Thymus (tissue), 11 donors: ENCODE data around the gene RMI2. TPM values are rescaled to one million over a fixed set of nuclear protein-coding genes. Genes with fewer than 3 reads are reported as not detected.
"Not testable (repeated sequence)": the region's sequence is repeated elsewhere in the genome, so short reads cannot be mapped to it uniquely, and the experiment has no call there.

Source experiments
- DNase-seq, 9 donors: peaks; one replicate each; pipeline ENCODE4 v3.0.0-alpha.2; 2013; ENCODE audit warnings: low spot score in 9 of 9, low read depth in 6 of 9, missing footprints in 1 of 9
- H3K27ac ChIP-seq, 2 donors: one replicate each; pipeline ENCODE4 v1.5.1; 2013; ENCODE audit warnings: control low read depth in 1 of 2, low read depth in 1 of 2, low read length in 1 of 2, mild to moderate bottlenecking in 1 of 2, moderate library complexity in 1 of 2
- H3K27me3 ChIP-seq, 2 donors: one replicate each; pipeline ENCODE4 v1.5.1; 2013; ENCODE audit warnings: low read length in 1 of 2; ENCODE audit not compliant: control insufficient read depth in 2 of 2, insufficient read depth in 1 of 2
- H3K36me3 ChIP-seq, 2 donors: one replicate each; pipeline ENCODE4 v1.5.1; 2013; ENCODE audit warnings: low read length in 1 of 2, mild to moderate bottlenecking in 1 of 2, moderate library complexity in 1 of 2; ENCODE audit not compliant: control insufficient read depth in 2 of 2, insufficient read depth in 2 of 2
- H3K4me1 ChIP-seq, 2 donors: one replicate each; pipeline ENCODE4 v1.5.1; 2013; ENCODE audit warnings: low read length in 2 of 2; ENCODE audit not compliant: control insufficient read depth in 2 of 2, insufficient read depth in 2 of 2
- H3K4me3 ChIP-seq, 2 donors: one replicate each; pipeline ENCODE4 v1.5.1; 2013; ENCODE audit warnings: low read length in 2 of 2, control low read depth in 1 of 2, mild to moderate bottlenecking in 1 of 2
- H3K9me3 ChIP-seq, 2 donors: one replicate each; pipeline ENCODE4 v1.5.1; 2013; ENCODE audit warnings: low read length in 1 of 2, mild to moderate bottlenecking in 1 of 2; ENCODE audit not compliant: control insufficient read depth in 2 of 2, insufficient read depth in 1 of 2
- WGBS: extraction: QIAGEN DNeasy Blood & Tissue Kit; methylation state at CpG from one replicate; pipeline ENCODE4 v1.1.7; 2013; 5-methylcytosine and 5-hydroxymethylcytosine counted together
- polyA plus RNA-seq: library from polyadenylated mRNA; stranded (reverse); fragments of 200-250 nt; gene quantifications from one replicate; pipeline ENCODE4 v1.2.3, GENCODE V29; 2013
- total RNA-seq: library from RNA; stranded (reverse); fragments of 120-200 nt; gene quantifications from one replicate; pipeline ENCODE4 v1.2.4, GENCODE V29; 2013
- donor health status: healthy.

Gene RMI2
- total and polyA plus RNA-seq, 2 donors, result 15.6 to 29.2 TPM

DNA sequence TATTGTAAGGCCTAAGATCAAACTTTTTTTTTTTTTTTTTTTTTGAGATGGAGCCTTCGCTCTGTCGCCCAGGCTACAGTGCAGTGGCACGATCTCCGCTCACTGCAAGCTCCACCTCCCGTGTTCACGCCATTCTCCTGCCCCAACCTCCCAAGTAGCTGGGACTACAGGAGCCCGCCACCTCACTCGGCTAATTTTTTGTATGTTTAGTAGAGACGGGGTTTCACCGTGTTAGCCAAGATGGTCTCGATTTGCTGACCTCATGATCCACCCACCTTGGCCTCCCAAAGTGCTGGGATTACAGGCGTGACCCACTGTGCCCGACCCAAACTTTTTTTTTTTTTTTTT, 25.6 kb downstream of the RMI2 start:
- not testable (repeated sequence) for H3K27ac ChIP-seq, H3K4me3 ChIP-seq, H3K9me3 ChIP-seq, H3K36me3 ChIP-seq, DNase-seq, H3K27me3 ChIP-seq, H3K4me1 ChIP-seq
- 97% methylated on average over 13 of the region's 13 CpGs for WGBS

DNA sequence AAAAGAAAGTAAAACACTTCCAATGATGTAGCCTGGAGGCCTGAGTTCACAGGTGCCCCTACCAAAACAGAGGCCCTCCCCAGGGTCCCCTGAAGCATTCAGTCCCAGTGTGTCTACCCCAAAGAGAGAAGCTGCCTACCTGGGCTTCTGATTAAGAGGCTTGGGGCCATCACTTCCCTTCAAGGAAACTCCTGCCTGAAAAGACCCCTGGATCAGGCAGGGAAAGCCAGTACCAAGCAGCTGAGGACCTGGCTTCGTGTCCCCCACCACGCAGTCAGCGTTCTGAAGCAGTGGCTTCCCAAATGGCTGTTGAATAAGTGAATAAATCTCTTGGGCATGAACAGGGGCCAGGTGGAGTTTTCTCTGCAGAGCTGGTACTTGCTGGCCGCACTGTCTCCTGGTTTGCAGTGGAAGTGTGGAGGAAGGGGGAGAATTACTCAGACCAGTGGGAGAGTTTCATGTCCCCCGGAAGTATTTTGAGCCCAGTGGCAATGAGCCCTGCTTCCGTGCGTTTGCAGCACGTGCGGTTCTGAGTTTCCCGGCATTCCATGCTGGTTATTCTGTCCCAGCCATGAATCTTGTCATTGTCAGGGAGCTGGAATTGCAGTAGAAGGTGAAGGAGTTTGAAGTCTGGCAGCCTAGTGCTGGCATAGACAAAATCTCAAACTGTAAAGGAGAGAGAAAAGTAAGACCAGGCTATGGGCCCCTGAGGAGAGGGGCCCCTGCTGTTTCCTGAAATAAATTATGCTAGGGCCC, 27.0 kb downstream of the RMI2 start:
- Histone ChIP-seq H3K27me3 (no peaks in the 10 kb centered on the region), H3K36me3 (no peaks in the 10 kb centered on the region), H3K4me1 (peaks cover 0 to 4% of the 10 kb centered on the region in 2 donors), H3K4me3 (no peak overlapping the region), H3K9me3 (no peaks in the 10 kb centered on the region), H3K27ac (no peak overlapping the region)
- DNase-seq, result no peak
- WGBS, result 98% methylated on average over 10 of the region's 10 CpGs

GRCh38 chr16:11372829-11373306, 27.6 kb downstream of the RMI2 start:
- no peak for DNase-seq
- Histone ChIP-seq H3K27me3 (no peaks in the 10 kb centered on the region), H3K27ac (no peak overlapping the region), H3K9me3 (no peaks in the 10 kb centered on the region), H3K4me3 (no peak overlapping the region), H3K36me3 (no peaks in the 10 kb centered on the region), H3K4me1 (peaks cover 0 to 4% of the 10 kb centered on the region in 2 donors)
- 98% methylated on average over 6 of the region's 6 CpGs for WGBS

DNA sequence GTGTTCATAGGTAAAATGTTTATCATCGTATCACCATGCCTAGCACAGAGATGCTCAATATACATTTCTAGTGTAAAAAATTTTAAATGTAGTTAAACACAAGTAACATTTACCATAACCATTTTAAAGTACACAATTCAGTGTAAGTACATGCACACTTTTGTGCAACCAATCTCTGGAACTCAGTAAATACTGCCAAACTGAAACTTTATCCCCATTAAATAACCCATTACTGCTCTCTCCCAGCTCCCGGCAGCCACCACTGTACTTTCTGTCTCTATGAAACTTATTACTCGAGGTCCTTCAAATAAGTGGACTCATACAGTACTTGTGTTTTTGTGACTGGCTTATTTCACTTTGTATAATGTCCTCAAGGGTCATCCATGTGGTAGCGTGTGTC, 29.0 kb downstream of the RMI2 start:
- no peaks in the 10 kb centered on the region for H3K36me3 ChIP-seq

GRCh38 chr16:11377154-11377553, 31.9 kb downstream of the RMI2 start:
- no peaks in the 10 kb centered on the region for H3K4me1 ChIP-seq
- H3K27me3 ChIP-seq, result no peaks in the 10 kb centered on the region
- H3K4me3 ChIP-seq, result no peak overlapping the region
- no peak overlapping the region for H3K27ac ChIP-seq
- no peaks in the 10 kb centered on the region for H3K36me3 ChIP-seq
- no peak for DNase-seq
- H3K9me3 ChIP-seq, result no peaks in the 10 kb centered on the region
- 97% methylated on average over 3 of the region's 3 CpGs for whole genome bisulfite sequencing

More for the DNA sequence above, 29.0 kb downstream of the RMI2 start:
- 97% methylated on average over 4 of the region's 4 CpGs for WGBS
- peaks cover 0 to 4% of the 10 kb centered on the region in 2 donors for H3K4me1 ChIP-seq
- no peak overlapping the region for H3K4me3 ChIP-seq
- no peak overlapping the region for H3K27ac ChIP-seq
- DNase-seq, result no peak
- no peaks in the 10 kb centered on the region for H3K9me3 ChIP-seq
- H3K27me3 ChIP-seq, result no peaks in the 10 kb centered on the region

- not testable (repeated sequence) for H3K4me1 ChIP-seq, H3K36me3 ChIP-seq, DNase-seq, H3K27me3 ChIP-seq, H3K27ac ChIP-seq, H3K9me3 ChIP-seq, H3K4me3 ChIP-seq
- WGBS, result 87% methylated on average over 5 of the region's 5 CpGs
Observed at GRCh38 chr16:11378951-11379350, 33.7 kb downstream of the RMI2 start.

- Histone ChIP-seq H3K27ac (no peak overlapping the region), H3K4me3 (no peak overlapping the region), H3K36me3 (no peaks in the 10 kb centered on the region), H3K4me1 (no peaks in the 10 kb centered on the region), H3K9me3 (no peaks in the 10 kb centered on the region), H3K27me3 (no peaks in the 10 kb centered on the region)
- no peak for DNase-seq
- 90% methylated on average over 7 of the region's 7 CpGs for WGBS
Observed at GRCh38 chr16:11379420-11379819, 34.2 kb downstream of the RMI2 start.

DNA sequence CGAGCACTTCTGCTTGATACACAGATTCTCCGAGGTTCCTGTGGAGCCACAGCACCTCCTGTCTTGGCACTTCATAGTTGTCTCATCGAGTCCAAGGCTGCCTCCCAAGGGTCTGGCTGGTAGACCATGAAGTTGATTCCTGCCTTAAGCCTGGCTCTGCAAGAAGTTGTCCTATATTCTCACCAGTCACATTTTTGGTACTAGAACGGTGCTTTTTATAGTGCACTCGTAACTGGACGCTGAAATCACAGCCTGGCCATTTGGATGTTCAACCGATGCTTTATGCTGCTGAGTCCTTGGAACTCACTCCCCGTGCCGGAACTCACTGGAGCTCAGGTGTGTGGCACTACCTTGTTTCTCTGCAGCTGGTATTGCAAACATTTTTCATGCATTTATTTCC, 35.6 kb downstream of the RMI2 start:
- H3K27me3 ChIP-seq, result no peaks in the 10 kb centered on the region
- no peak overlapping the region for H3K27ac ChIP-seq
- no peaks in the 10 kb centered on the region for H3K4me1 ChIP-seq
- no peak overlapping the region for H3K4me3 ChIP-seq
- H3K36me3 ChIP-seq, result no peaks in the 10 kb centered on the region
- DNase-seq, result no peak
- no peaks in the 10 kb centered on the region for H3K9me3 ChIP-seq
- WGBS, result 97% methylated on average over 9 of the region's 9 CpGs

DNA sequence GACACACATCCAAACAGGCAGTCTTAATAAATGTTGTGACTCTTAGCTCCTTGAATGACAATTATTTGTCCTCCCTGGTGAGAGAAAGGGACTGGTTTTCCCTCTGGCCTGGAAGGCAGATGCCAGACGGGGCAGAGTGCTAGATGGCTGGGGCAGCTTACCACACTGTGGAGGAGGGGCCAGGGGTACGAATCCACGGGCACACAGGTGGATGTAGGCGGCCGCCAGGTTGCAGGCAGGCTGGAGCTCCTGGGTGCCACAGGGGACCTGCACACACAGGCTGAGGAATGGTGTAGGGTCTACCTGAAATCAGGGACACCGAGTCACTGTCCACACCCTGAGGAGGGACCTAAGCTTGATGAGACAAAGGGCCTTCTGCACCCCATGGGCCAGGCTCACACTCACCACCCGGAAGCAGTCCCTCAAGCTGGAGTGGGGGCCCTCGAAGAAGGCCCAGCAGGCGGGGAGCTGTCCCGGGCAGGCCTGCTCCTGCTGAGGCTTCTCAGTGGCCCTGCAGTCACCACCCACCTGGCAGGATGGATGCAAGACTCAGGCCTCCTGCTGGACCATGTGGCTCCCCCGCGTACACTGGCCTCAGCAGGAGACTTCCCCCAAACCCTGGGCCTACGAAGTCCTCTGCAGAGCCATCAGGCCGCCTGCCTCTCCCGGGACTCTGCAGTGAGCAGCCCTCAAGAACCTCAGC, 38.4 kb downstream of the RMI2 start:
- Histone ChIP-seq H3K27me3 (no peaks in the 10 kb centered on the region), H3K9me3 (no peaks in the 10 kb centered on the region), H3K4me1 (peaks cover 0 to 20% of the 10 kb centered on the region in 2 donors), H3K27ac (no peak overlapping the region), H3K36me3 (no peaks in the 10 kb centered on the region), H3K4me3 (no peak overlapping the region)
- 97% methylated on average over 15 of the region's 15 CpGs for WGBS
- DNase-seq, result no peak
